ENCODE data around the gene KIF16B. TPM values are rescaled to one million over a fixed set of nuclear protein-coding genes. Genes with fewer than 3 reads are reported as not detected.

The KIF16B gene
- total and polyA plus RNA-seq, 2 experiments from 2014 or later = 6.5 to 11.1 TPM

DNA sequence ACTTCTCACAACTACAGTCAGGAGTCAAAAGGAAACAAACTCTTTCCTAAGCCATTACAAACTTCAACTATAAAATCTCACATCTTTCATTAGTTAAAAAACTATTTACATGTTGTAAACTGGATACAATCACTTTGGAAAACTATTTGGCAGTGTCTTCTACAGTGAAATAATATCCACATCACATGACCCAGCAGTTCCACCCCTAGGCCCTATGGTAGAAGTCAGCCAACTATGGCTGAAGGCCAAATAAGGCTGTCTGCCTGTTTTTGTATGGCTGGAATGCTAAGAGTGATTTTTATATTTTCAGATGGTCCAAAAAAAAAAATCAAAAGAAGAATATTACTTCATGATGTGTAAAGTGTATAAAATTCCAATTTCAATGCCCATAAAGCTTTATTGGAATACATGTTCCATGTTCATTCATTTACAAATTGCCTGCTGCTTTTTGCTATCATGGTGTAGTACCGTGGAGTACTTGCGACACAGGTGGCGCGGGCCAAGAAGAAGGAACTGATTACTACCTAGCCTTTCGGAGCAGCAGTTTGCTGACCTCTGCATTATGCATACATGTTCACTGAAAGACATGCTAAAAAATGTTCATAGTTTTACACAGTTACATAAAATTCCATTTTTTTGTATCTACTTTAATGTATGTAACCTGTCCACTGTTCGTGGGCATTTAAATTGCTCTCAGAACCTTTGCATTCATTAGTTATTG lies 129.0 kb downstream of the KIF16B start:
- TF ChIP-seq EZH2phosphoT487 (IDR thresholded peaks at IDR 0.05; ENCODE audit: unreplicated experiment) (no peak), CREB1 (CRISPR knock-in tag; IDR thresholded peaks at IDR 0.05; ENCODE audit: low read depth) (no peak), STAT1 (IDR thresholded peaks at IDR 0.05; ENCODE audit: unreplicated experiment) (no peak), ZNF114 (CRISPR knock-in tag; IDR thresholded peaks at IDR 0.05) (no peak), NANOG (IDR thresholded peaks at IDR 0.05; ENCODE audit: borderline replicate concordance) (no peak), EZH2 (IDR thresholded peaks at IDR 0.05; ENCODE audit: low read depth, unreplicated experiment) (no peak), ZNF331 (CRISPR knock-in tag; IDR thresholded peaks at IDR 0.05; ENCODE audit: low read depth) (no peak)
- TF ChIP-seq, protein P1, sequence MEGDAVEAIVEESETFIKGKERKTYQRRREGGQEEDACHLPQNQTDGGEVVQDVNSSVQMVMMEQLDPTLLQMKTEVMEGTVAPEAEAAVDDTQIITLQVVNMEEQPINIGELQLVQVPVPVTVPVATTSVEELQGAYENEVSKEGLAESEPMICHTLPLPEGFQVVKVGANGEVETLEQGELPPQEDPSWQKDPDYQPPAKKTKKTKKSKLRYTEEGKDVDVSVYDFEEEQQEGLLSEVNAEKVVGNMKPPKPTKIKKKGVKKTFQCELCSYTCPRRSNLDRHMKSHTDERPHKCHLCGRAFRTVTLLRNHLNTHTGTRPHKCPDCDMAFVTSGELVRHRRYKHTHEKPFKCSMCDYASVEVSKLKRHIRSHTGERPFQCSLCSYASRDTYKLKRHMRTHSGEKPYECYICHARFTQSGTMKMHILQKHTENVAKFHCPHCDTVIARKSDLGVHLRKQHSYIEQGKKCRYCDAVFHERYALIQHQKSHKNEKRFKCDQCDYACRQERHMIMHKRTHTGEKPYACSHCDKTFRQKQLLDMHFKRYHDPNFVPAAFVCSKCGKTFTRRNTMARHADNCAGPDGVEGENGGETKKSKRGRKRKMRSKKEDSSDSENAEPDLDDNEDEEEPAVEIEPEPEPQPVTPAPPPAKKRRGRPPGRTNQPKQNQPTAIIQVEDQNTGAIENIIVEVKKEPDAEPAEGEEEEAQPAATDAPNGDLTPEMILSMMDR (conservative IDR thresholded peaks at IDR 0.05; ENCODE audit: low read depth in 2 of 2) = no peak
- TF ChIP-seq, protein P2, sequence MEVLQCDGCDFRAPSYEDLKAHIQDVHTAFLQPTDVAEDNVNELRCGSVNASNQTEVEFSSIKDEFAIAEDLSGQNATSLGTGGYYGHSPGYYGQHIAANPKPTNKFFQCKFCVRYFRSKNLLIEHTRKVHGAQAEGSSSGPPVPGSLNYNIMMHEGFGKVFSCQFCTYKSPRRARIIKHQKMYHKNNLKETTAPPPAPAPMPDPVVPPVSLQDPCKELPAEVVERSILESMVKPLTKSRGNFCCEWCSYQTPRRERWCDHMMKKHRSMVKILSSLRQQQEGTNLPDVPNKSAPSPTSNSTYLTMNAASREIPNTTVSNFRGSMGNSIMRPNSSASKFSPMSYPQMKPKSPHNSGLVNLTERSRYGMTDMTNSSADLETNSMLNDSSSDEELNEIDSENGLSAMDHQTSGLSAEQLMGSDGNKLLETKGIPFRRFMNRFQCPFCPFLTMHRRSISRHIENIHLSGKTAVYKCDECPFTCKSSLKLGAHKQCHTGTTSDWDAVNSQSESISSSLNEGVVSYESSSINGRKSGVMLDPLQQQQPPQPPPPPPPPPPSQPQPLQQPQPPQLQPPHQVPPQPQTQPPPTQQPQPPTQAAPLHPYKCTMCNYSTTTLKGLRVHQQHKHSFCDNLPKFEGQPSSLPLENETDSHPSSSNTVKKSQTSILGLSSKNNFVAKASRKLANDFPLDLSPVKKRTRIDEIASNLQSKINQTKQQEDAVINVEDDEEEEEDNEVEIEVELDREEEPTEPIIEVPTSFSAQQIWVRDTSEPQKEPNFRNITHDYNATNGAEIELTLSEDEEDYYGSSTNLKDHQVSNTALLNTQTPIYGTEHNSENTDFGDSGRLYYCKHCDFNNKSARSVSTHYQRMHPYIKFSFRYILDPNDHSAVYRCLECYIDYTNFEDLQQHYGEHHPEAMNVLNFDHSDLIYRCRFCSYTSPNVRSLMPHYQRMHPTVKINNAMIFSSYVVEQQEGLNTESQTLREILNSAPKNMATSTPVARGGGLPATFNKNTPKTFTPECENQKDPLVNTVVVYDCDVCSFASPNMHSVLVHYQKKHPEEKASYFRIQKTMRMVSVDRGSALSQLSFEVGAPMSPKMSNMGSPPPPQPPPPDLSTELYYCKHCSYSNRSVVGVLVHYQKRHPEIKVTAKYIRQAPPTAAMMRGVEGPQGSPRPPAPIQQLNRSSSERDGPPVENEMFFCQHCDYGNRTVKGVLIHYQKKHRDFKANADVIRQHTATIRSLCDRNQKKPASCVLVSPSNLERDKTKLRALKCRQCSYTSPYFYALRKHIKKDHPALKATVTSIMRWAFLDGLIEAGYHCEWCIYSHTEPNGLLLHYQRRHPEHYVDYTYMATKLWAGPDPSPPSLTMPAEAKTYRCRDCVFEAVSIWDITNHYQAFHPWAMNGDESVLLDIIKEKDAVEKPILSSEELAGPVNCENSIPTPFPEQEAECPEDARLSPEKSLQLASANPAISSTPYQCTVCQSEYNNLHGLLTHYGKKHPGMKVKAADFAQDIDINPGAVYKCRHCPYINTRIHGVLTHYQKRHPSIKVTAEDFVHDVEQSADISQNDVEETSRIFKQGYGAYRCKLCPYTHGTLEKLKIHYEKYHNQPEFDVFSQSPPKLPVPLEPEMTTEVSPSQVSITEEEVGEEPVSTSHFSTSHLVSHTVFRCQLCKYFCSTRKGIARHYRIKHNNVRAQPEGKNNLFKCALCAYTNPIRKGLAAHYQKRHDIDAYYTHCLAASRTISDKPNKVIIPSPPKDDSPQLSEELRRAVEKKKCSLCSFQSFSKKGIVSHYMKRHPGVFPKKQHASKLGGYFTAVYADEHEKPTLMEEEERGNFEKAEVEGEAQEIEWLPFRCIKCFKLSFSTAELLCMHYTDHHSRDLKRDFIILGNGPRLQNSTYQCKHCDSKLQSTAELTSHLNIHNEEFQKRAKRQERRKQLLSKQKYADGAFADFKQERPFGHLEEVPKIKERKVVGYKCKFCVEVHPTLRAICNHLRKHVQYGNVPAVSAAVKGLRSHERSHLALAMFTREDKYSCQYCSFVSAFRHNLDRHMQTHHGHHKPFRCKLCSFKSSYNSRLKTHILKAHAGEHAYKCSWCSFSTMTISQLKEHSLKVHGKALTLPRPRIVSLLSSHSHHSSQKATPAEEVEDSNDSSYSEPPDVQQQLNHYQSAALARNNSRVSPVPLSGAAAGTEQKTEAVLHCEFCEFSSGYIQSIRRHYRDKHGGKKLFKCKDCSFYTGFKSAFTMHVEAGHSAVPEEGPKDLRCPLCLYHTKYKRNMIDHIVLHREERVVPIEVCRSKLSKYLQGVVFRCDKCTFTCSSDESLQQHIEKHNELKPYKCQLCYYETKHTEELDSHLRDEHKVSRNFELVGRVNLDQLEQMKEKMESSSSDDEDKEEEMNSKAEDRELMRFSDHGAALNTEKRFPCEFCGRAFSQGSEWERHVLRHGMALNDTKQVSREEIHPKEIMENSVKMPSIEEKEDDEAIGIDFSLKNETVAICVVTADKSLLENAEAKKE (CRISPR knock-in tag; IDR thresholded peaks at IDR 0.05) = no peak
- TF ChIP-seq, protein P3, sequence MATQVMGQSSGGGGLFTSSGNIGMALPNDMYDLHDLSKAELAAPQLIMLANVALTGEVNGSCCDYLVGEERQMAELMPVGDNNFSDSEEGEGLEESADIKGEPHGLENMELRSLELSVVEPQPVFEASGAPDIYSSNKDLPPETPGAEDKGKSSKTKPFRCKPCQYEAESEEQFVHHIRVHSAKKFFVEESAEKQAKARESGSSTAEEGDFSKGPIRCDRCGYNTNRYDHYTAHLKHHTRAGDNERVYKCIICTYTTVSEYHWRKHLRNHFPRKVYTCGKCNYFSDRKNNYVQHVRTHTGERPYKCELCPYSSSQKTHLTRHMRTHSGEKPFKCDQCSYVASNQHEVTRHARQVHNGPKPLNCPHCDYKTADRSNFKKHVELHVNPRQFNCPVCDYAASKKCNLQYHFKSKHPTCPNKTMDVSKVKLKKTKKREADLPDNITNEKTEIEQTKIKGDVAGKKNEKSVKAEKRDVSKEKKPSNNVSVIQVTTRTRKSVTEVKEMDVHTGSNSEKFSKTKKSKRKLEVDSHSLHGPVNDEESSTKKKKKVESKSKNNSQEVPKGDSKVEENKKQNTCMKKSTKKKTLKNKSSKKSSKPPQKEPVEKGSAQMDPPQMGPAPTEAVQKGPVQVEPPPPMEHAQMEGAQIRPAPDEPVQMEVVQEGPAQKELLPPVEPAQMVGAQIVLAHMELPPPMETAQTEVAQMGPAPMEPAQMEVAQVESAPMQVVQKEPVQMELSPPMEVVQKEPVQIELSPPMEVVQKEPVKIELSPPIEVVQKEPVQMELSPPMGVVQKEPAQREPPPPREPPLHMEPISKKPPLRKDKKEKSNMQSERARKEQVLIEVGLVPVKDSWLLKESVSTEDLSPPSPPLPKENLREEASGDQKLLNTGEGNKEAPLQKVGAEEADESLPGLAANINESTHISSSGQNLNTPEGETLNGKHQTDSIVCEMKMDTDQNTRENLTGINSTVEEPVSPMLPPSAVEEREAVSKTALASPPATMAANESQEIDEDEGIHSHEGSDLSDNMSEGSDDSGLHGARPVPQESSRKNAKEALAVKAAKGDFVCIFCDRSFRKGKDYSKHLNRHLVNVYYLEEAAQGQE (IDR thresholded peaks at IDR 0.05; ENCODE audit: unreplicated experiment) = no peak
- no peaks in the 10 kb centered on the region for H3F3A ChIP-seq (replicated peaks; ENCODE audit: low read depth)
- Mint-ChIP-seq H3K4me3 (no peak overlapping the region), H3K4me1 (no peaks in the 10 kb centered on the region), H3K9me3 (peaks cover 16% of the 10 kb centered on the region), H3K27me3 (ENCODE audit: insufficient read depth, low read depth, poor library complexity) (peaks cover 1% of the 10 kb centered on the region), H3K27ac (no peak overlapping the region), H3K36me3 (ENCODE audit: low read depth) (peaks cover 12% of the 10 kb centered on the region)
- H3K9me2 ChIP-seq (ENCODE audit: insufficient read depth) = no peaks in the 10 kb centered on the region
- H3K79me2 ChIP-seq (replicated peaks; ENCODE audit: insufficient read depth) = no peaks in the 10 kb centered on the region
- H4K20me1 ChIP-seq (replicated peaks; ENCODE audit: insufficient read depth) = no peaks in the 10 kb centered on the region
- H3K27me3 ChIP-seq (ENCODE audit: insufficient read depth) = no peaks in the 10 kb centered on the region
- H3K4me1 ChIP-seq (ENCODE audit: insufficient read depth) = no peaks in the 10 kb centered on the region
- no peak overlapping the region for H3K27ac ChIP-seq (ENCODE audit: low read depth)
- no peak overlapping the region for H2AFZ ChIP-seq
- ATAC-seq = no peak
- H3K36me3 ChIP-seq (ENCODE audit: insufficient read depth) = no peaks in the 10 kb centered on the region
- H3K4me2 ChIP-seq = no peak overlapping the region
- no peak overlapping the region for H3K4me3 ChIP-seq
- no peak for DNase-seq (ENCODE audit: low spot score)

All from GM23338 (cell line).